Measurements from ENCODE around the gene RMDN3.

The RMDN3 gene

GRCh38 chr15:40747685-40748631 lies 7.1 kb downstream of the RMDN3 start:
- DNase-seq: no peak

DNA sequence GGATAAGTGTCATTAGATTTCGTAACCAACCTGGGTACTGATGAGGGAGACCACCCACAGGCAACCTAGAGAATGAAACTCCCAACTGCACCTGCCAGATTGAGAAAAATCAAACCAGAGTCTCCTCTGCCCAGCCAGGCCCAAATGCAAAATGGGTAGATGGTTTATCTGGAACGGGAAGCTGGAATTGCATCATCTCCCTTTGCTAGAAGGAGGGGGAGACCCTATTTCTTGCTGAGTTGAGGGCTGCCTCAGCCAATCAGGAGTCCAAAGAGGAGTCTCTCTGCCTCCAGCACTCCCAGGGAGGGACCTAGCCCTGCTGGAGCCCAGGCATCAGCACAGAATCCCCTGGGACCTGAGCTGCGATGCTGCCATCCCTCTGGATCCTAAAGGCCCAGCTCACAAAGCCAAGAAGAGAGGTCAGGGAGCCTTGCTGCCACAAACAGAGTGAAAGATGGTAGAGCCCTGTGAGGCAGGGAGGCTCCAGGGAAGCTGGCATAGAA lies 8.1 kb downstream of the RMDN3 start:
- DNase-seq: no peak

DNA sequence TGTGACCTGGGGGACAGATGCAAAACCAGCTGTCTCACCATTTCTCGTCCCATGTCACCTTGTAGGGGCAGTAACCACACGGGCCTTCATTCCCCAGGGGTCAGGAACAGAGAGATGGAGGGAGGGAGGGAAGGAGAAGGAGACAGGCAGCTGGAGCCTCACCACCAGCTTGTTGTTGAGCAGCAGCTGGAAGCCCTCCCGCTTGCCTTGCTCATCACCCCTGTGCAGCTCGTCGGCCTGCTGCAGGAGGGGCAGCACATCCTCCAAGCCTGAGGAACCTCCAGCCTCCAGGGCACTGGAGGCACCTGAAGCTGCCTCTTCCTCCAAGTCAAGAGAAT lies 10.3 kb downstream of the RMDN3 start:
- DNase-seq: no peak

DNA sequence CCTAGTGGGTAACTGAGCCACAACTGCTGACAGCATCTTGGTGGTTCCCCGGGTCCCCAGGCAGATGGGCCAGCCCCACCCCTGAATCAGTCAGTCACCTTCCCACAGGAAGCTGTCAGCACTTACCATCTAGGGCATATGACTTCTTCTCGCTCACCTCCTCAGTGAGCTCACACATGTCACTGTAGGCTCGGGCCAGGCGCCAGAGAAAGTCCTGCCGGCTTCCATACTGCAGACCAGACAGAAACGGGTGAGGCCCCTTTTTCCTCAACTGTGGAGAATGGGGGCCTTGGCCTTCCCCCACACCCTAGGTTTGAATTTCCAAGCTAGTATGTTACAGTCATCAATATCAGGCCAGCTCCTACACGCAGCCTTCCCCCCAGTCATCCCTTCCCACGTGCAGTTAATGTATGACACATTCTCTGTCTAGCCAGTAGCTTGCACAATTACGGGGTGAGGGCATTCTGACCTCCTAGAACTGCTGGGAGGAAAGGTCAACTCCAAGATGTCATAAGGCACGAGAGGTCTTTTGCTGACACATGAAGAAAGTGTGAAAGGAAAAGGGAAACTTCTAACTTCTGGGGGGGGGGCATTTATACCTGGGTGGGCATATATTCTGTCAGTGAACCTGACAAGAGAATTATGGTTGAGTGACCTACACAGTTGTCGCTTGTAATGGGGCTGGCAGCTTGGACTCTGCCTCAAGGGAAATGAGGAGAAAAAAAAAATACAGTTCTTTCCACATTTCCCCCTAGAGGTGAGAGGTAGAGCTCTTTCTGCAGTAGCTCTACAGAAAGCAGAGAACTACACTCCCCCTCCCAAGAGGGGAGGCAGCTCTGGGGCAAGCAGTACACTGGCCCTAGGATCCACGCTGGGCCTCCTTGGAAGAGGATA lies 10.9 kb downstream of the RMDN3 start:
- DNase-seq: no peak

DNA sequence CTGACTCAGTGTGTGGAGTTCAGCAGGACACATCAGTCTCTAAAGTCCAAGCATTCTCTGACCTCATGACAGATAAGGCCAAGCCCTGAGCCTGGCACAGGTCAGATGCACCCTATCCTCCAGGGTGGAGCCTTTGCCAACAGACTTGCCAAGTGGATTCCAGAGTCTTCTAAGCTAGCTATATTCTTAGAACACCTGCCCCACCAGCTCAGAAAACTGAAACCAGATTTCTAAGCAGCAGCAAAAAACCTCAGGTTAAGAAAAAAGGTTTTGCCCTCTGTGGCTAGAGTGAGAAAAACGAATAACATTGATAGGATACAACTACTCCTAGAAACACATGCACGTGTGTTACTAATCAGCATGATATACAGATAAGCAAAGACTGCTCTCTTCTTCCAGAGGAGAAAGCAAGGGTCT lies 11.6 kb downstream of the RMDN3 start:
- no peak for DNase-seq

- DNase-seq: no peak
Measured at GRCh38 chr15:40739854-40740253, 15.2 kb downstream of the RMDN3 start.

DNA sequence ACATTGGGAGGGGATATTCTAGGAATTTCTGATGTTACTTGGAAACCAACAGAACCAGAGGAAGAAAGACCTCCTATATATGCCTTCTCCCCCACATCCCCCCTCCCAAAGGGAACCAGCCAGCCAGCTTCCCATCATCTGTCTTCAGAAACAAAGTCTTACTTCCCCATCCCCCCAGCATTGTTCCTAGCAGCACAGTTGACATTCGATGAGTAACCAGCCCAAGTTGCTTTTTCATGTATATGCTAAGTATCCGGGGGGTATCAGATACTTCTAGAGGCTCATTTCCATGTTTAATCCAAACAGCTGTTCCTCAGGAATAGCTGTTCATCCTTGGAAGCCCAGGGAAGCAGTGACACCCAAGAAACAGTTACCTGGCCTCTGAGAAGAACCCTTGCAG lies 16.0 kb downstream of the RMDN3 start:
- no peak for DNase-seq

DNA sequence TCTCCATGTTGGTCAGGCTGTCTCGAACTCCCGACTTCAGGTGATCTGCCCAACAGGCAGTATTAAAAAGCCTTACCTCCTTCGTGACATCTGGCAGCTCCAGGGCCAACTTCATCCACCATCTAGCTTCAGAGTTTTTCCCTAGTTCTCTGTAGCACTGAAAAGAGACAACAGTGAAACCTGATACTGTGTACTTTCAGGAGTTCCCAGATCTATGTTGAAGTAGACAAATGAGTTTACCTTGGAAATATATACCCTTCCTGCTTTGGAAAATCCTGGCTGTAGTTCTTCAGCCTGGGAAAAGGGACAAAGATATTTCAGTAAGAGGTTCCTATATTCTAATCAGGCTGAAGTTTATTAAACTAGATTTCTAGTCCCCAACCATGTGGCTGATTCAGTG lies 18.0 kb downstream of the RMDN3 start:
- no peak for DNase-seq

DNA sequence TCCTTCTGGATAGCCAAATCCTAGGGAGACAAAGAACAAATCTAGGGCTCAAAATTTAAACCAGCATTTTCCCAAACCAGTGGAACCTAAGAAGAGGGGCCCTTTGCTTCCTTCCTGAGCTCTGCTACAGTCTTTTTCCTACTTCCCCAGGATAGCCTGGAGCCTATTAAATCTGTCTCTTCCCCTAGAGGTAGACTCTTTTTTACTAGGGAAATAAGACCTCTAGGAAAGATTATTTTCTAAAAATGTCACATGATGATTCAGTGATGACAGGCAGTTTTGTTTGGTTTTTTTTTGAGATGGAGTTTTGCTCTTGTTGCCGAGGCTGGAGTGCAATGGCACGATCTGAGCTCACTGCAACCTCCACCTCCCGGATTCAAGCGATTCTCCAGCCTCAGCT lies 18.5 kb downstream of the RMDN3 start:
- no peak for DNase-seq

DNA sequence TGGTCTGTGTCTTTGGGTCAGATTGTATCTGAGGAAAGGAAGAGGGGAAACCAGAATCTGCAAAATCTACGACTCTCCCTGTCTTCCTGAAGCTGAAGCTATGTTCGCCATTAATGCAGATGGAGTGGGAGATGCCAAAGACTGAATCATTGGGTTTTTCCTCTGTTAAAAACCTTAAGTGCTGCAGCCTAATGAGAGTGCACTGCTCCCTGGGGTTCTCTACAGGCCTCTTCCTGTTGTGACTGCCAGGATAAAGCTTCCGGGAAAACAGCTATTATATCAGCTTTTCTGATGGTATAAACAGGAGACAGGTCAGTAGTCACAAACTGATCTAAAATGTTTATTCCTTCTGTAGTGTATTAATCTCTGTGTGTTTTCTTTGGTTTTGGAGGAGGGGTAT lies 24.0 kb downstream of the RMDN3 start:
- peak; percentile 11 for DNase-seq

GRCh38 chr15:40723919-40724318 lies 31.1 kb downstream of the RMDN3 start:
- no peak for DNase-seq

DNA sequence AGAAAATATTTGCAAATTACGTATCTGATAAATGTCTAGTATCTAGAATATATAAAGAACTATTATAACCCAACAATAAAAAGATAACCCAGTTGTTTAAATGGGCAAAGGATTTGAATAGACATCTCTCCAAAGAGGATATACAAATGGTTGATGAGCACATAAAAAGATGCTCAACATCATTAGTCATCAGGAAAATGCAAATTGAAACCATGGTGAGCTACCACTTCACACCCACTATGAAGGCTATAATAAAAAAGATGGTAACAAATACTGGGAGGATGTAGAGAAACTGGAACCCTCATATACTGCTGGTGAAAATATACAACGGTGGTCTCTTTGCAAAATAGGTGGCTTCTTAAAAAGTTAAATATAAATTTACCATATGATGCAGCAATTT lies 32.1 kb downstream of the RMDN3 start:
- DNase-seq: no peak

GRCh38 chr15:40722354-40722753 lies 32.7 kb downstream of the RMDN3 start:
- DNase-seq: no peak

- DNase-seq: no peak
Measured at GRCh38 chr15:40721701-40722100, 33.4 kb downstream of the RMDN3 start.

DNA sequence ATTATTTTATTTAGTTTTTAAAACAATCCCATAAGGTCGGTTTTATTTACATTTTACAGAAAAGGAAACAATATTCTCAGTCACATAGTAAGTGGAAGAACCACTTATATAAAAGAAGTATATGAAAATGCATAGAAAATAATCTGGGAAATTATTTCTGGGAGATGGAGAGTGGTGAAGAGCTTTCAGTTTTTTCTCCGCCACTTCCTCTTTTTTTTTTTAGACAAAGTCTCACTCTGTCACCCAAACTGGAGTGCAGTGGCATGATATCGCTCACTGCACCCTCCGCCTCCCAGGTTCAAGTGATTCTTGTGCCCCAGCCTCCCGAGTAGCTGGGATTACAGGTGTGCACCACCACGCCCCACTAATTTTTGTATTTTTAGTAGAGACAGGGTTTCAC lies 38.9 kb downstream of the RMDN3 start:
- DNase-seq: no peak

GRCh38 chr15:40714144-40714543 lies 40.9 kb downstream of the RMDN3 start:
- DNase-seq: no peak

GRCh38 chr15:40706121-40706520 lies 48.9 kb downstream of the RMDN3 start:
- no peak for DNase-seq

DNA sequence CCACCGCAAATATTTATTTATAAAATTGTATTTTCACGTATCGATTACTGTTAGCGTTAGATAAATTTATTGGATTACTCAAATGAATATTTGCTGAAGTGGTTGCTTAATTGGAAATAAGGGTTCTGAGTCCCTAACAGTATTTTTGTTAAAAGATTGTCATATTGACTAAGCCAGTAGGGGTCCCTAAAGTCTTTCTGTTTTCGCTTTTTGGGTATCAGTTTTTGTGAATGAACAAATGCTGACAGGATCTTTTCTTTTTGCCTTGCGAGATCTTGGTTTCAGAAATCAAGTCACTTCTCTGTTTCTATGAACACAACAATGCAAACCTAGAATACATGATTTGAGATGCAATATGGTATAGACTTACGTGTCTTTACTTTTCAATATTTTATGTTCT lies 53.0 kb downstream of the RMDN3 start:
- no peak for DNase-seq

GRCh38 chr15:40697916-40698315 lies 57.1 kb downstream of the RMDN3 start:
- DNase-seq: no peak

DNA sequence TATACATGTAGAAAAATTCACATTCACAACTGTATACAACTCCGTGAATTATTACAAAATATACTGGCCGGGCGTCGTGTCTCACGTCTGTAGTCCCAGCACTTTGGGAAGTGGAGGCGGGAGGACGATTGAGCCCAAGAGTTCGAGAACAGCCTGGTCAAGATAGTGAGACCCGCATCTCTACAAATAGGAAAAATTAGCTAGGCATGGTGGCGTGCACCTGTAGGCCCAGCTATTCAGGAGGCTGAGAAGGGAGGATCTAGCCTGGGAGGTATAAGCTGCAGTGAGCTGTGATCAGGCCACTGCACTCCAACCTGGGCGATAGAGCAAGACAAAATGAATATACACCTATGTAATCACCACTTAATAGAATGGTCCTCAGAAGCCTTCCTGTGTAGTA lies 58.8 kb downstream of the RMDN3 start:
- DNase-seq: no peak

DNA sequence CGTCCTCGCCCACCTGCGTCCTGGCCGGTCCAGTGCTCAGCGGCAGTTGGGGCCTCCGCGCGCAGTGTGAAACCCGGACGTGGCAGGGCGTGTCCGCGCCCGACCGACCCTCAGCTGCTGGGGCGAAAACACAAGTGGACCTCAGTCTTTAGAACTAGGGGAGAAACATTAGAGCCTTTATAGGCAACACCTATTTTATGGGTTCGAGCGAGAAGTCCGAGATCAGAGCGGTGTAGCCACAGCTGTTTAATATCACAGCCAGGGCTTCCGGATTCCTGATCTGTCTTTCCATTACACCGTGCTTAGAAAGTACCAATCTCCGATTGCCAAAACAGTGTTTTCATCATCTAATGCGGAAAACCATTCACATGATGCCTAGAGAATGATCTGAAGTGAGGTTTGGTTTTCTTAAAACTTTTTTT lies 59.6 kb downstream of the RMDN3 start:
- no peak for DNase-seq

DNA sequence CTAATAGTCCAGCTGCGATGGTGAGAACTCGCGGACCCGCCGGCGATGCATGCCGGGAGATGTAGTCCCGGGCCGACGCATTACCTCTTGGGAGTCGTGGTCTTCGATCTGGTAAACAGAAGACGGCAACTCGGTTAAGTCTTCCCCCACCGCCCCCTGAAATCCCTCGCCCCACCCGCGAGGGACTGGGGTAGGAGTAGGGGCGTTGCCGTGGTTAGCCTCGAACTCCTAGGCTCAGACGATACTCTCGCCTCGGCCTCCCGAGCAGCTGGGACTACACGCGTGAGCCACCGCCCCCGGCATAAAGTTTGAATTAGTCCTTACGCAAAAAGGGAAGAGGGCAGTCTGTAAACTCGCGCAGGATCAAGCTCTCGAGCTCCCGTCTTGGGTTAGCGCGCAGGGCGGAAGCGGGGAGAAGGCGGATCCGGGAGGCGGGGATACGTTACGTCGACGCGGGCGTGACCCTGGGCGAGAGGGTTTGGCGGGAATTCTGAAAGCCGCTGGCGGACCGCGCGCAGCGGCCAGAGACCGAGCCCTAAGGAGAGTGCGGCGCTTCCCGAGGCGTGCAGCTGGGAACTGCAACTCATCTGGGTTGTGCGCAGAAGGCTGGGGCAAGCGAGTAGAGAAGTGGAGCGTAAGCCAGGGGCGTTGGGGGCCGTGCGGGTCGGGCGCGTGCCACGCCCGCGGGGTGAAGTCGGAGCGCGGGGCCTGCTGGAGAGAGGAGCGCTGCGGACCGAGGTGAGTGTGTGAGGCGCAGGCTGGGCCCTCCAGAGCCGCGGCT lies 60.2 kb downstream of the RMDN3 start, which contains the start of gene RAD51:
TSS of gene RAD51 (plus strand) at position 487 of the 781 bp plus-strand sequence. CDS start 3,585 bp downstream, outside the sequence.
- DNase-seq: peak; percentile 86

Data from COR-L47 (cell line).